Right cardiac atrium (tissue), 5 donors: ENCODE results near the gene TMEM132D. TPM values are rescaled to one million over a fixed set of nuclear protein-coding genes. Genes with fewer than 3 reads are reported as not detected.
A peak's percentile ranks its signal among the peaks of the same experiment; 100 is the strongest.

Experiments
- ATAC-seq, 2 donors: fragments of 200-7000 bp; cut with Tn5 transposase; one replicate each; pipeline versions ENCODE4 v1.8.0 to v1.9.1; 2020; ENCODE audit warnings: moderate library complexity in 2 of 2, mild to moderate bottlenecking in 1 of 2
- DNase-seq, 3 donors: peaks; one replicate each; pipeline ENCODE4 v3.0.0-alpha.2; 2020
- H3K27ac ChIP-seq: one replicate; pipeline ENCODE4 v1.5.1; 2013; ENCODE audit warnings: mild to moderate bottlenecking, low read length, control low read depth, moderate library complexity
- H3K27me3 ChIP-seq: one replicate; pipeline ENCODE4 v1.6.1; 2013; ENCODE audit not compliant: control insufficient read depth, insufficient read depth
- H3K4me1 ChIP-seq: one replicate; pipeline ENCODE4 v1.6.1; 2013; ENCODE audit warnings: low read length; ENCODE audit not compliant: control insufficient read depth, insufficient read depth
- H3K4me3 ChIP-seq: one replicate; pipeline ENCODE4 v1.5.1; 2013; ENCODE audit warnings: low read length, control low read depth
- H3K9me3 ChIP-seq: one replicate; pipeline ENCODE4 v1.6.1; 2013; ENCODE audit warnings: low read length; ENCODE audit not compliant: control insufficient read depth
- WGBS: extraction: QIAGEN DNeasy Blood & Tissue Kit; methylation state at CpG from one replicate; pipeline ENCODE4 v1.1.7; 2013; 5-methylcytosine and 5-hydroxymethylcytosine counted together
- intact Hi-C, 4 donors: fragments of 100-400 bp; cut with DNase I; formaldehyde crosslinking; loops; one replicate each; pipeline versions ENCODE4 v1.11.0 to v1.14.0; 2022 to 2023
- polyA plus RNA-seq: library from polyadenylated mRNA; stranded (reverse); fragments of 200-250 nt; gene quantifications from one replicate; pipeline ENCODE4 v1.2.3, GENCODE V29; 2013
- total RNA-seq, 4 donors: library from RNA; stranded (reverse); fragmentation: NEBNext Ultra II Directional; extraction: Animal tissue kit (Norgen Biotek cat#: 25700); gene quantifications; one replicate each; pipeline ENCODE4 v1.2.1, GENCODE V29; 2021
- donor health status: healthy with polysubstance abuse.
- donor health status: DM: no; HTN: yes; CAD: no.
- donor health status: DM: no; HTN: no; CAD: no.
- donor health status: DM: no; HTN: yes; CAD: no; lungs with severe emphysema.
- donor health status: DM: yes; HTN: yes; CAD: no.

TMEM132D gene
- total and polyA plus RNA-seq, 5 donors: not detected

DNA sequence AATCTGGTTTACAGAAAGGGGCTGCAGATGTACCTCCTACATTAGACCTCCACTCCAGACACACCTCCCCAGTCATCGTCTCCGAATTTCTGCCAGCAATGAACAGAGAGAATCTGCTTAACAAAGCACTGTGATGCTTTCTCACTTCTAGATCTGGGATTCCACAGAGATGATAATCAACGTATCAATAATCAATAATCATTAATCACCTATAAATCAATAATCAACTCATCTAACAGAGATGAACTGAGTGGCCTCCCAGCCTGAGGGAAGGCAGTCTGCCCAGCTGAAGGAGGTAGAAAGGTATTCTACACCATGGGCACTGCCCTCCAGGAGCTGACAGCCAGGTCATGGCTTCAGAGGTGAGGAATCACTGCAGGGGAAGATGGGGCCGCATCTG, 183.2 kb downstream of the TMEM132D start:
- Histone ChIP-seq H3K9me3 (no peaks in the 10 kb centered on the region), H3K27me3 (no peaks in the 10 kb centered on the region), H3K4me3 (no peak overlapping the region), H3K4me1 (no peaks in the 10 kb centered on the region), H3K27ac (no peak overlapping the region)
- intact Hi-C loops: no loop called here
- no peak for DNase-seq
- 84% methylated on average over 4 of the region's 4 CpGs for WGBS
- no peak for ATAC-seq

GRCh38 chr12:129719416-129719815, 184.4 kb downstream of the TMEM132D start:
- Histone ChIP-seq H3K27me3 (no peaks in the 10 kb centered on the region), H3K4me3 (no peak overlapping the region), H3K27ac (no peak overlapping the region), H3K4me1 (no peaks in the 10 kb centered on the region), H3K9me3 (no peaks in the 10 kb centered on the region)
- intact Hi-C loops: no loop called here
- WGBS: 42% methylated on average over 3 of the region's 3 CpGs
- no peak for ATAC-seq
- DNase-seq: no peak

DNA sequence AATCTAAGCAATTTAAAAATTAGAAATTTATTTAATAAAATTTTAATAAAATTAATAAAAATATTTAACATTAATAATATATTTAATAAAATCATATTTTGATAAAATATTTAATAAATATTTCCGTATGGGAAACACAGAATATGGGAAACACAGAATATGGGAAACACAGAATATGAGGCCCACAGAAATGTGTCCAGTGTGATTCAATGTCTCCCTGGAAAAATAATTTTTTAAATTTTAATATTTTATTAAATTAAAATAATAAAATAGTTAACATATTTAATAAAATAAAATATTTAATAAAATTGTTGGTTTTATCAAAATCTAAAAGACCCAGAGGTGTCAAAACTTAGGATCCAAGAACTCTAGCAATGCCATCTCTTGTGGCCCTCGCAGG, 186.4 kb downstream of the TMEM132D start:
- intact Hi-C loops: no loop called here
- Histone ChIP-seq H3K4me1 (no peaks in the 10 kb centered on the region), H3K9me3 (no peaks in the 10 kb centered on the region), H3K4me3 (no peak overlapping the region), H3K27ac (no peak overlapping the region), H3K27me3 (no peaks in the 10 kb centered on the region)
- DNase-seq (no peak), ATAC-seq (no peak)
- 83% methylated on average over 2 of the region's 2 CpGs for WGBS

DNA sequence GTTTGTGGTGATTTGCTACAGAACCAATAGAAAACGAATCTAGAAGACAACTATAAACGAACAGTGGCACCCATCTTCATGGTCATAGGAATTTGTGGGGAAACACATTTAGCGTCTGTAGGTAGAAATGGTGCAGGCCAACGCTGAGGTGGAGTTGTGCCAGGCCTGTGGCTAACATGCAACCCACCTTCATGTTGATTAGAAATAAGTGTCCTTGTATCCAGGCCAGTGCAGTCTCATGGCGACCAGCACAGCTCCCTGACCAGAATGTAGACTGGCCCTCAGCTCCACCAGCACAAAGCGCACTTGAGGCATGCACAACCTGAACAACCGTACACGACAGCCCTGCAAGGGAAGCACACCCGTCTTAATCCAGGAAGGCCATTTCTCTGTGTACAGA, 187.0 kb downstream of the TMEM132D start:
- WGBS: 83% methylated on average over 9 of the region's 9 CpGs
- no peaks in the 10 kb centered on the region for H3K9me3 ChIP-seq
- DNase-seq (no peak), ATAC-seq (no peak)
- H3K4me3 ChIP-seq: no peak overlapping the region
- intact Hi-C loops: no loop called here
- H3K27ac ChIP-seq: no peak overlapping the region
- no peaks in the 10 kb centered on the region for H3K4me1 ChIP-seq
- no peaks in the 10 kb centered on the region for H3K27me3 ChIP-seq

GRCh38 chr12:129706716-129707115, 197.1 kb downstream of the TMEM132D start:
- H3K9me3 ChIP-seq: no peaks in the 10 kb centered on the region
- WGBS: 77% methylated on average over 2 of the region's 2 CpGs
- no peaks in the 10 kb centered on the region for H3K4me1 ChIP-seq
- no peak overlapping the region for H3K4me3 ChIP-seq
- no peak overlapping the region for H3K27ac ChIP-seq
- intact Hi-C loops: no loop called here
- DNase-seq (no peak), ATAC-seq (no peak)
- no peaks in the 10 kb centered on the region for H3K27me3 ChIP-seq

GRCh38 chr12:129704232-129704830, 199.5 kb downstream of the TMEM132D start:
- intact Hi-C loops: no loop called here
- ATAC-seq (no peak), DNase-seq (no peak)
- 41% methylated on average over 11 of the region's 11 CpGs for WGBS
- Histone ChIP-seq H3K27me3 (no peaks in the 10 kb centered on the region), H3K4me1 (no peaks in the 10 kb centered on the region), H3K9me3 (no peaks in the 10 kb centered on the region), H3K27ac (no peak overlapping the region), H3K4me3 (no peak overlapping the region)

DNA sequence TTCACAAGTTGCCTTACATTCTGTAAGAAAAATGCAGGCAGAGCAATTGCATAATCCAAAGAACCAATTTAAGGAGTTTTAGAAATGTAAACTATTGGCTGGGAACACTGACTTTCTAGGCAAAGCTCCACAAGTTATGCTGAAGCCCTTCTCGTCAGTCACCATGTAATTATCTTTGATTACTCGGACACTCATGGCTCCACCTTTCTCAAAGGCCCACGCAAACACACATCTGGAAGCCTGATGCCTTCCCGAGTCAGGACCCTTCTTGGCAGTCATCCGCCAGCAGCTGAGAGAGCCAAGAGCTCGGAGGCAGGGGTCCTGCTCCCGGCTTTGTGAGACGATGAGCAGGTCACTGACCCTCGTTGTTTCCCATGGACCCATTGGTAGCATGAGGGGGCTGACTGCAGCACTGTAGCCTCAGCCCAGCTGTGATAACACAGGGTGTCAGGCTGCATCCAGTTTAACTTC, 202.2 kb downstream of the TMEM132D start:
- Histone ChIP-seq H3K27ac (no peak overlapping the region), H3K27me3 (no peaks in the 10 kb centered on the region), H3K4me3 (no peak overlapping the region), H3K4me1 (no peaks in the 10 kb centered on the region), H3K9me3 (no peaks in the 10 kb centered on the region)
- DNase-seq (no peak), ATAC-seq (no peak)
- intact Hi-C loops: no loop called here
- 55% methylated on average over 9 of the region's 9 CpGs for WGBS

GRCh38 chr12:129700036-129700435, 203.8 kb downstream of the TMEM132D start:
- H3K27me3 ChIP-seq: no peaks in the 10 kb centered on the region
- H3K4me1 ChIP-seq: no peaks in the 10 kb centered on the region
- peak in 1 of 3 donors; percentile 48 for DNase-seq
- ATAC-seq: no peak
- intact Hi-C loops: no loop called here
- H3K4me3 ChIP-seq: no peak overlapping the region
- no peaks in the 10 kb centered on the region for H3K9me3 ChIP-seq
- H3K27ac ChIP-seq: no peak overlapping the region
- 93% methylated on average over 22 of the region's 22 CpGs for WGBS

DNA sequence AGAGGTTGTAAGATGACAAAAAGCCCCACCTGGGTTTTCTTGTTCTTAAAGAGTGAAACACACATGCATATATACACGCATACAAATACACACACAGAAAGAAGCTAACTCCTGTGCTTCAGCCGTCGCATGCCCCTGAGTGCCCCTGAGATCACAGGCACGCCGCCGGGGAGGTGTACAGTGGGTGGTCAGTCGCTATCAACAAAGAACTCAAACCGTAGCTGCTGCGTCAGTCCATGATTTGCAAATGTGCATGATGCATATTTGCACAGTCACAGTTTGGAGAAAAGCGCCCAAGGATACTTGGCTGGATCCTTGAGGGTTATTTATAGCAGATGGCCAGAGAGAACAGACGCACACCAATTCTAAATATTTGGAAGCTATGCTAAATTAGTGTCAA, 206.9 kb downstream of the TMEM132D start:
- intact Hi-C loops: no loop called here
- ATAC-seq: no peak
- no peak for DNase-seq
- no peak overlapping the region for H3K27ac ChIP-seq
- WGBS: 51% methylated on average over 11 of the region's 11 CpGs
- H3K4me1 ChIP-seq: no peaks in the 10 kb centered on the region
- no peak overlapping the region for H3K4me3 ChIP-seq
- no peaks in the 10 kb centered on the region for H3K27me3 ChIP-seq
- H3K9me3 ChIP-seq: no peaks in the 10 kb centered on the region

DNA sequence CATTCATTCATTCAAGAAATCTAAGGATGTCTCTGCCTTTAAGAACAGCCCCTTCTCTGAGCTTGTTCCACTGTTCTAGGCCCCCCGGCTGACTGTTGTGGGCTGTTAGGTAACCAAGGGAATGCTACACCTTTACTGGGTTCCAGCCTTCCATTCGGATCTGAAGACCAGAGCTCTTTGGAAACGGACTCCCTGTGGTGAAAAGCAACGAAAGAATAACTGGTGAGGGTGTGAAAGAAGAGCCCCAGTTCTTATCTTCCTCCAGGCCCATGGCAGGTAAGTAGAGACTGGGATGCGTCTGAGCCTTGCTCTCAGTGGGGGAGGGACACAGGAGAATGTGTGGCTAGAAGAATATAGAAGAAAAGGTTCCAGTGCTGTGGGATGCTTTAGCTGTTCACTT, 207.4 kb downstream of the TMEM132D start:
- DNase-seq (no peak), ATAC-seq (no peak)
- no peaks in the 10 kb centered on the region for H3K9me3 ChIP-seq
- H3K27ac ChIP-seq: no peak overlapping the region
- no peaks in the 10 kb centered on the region for H3K4me1 ChIP-seq
- H3K27me3 ChIP-seq: no peaks in the 10 kb centered on the region
- WGBS: 22% methylated on average over 5 of the region's 5 CpGs
- no peak overlapping the region for H3K4me3 ChIP-seq
- intact Hi-C loops: no loop called here

DNA sequence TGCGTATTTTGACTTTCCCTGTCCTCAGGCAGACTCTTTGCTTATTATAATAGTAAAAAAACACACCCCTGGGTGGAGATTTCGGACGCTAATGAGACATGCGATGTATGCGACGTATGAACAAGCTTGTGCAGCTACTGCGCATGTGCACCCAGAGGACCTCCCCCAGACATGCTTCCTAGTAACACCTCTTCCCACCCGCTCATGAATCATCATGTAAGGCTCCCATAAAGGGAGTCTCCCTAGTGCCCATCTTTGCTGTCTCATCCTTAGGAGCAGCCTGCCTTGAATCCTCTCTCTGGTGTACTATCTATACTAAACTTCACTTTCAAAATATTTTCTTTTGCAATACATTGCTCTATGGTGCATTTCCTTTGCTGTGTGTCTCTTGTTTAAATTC, 210.1 kb downstream of the TMEM132D start:
- Histone ChIP-seq H3K27ac (no peak overlapping the region), H3K9me3 (no peaks in the 10 kb centered on the region), H3K4me1 (no peaks in the 10 kb centered on the region), H3K4me3 (no peak overlapping the region), H3K27me3 (no peaks in the 10 kb centered on the region)
- 91% methylated on average over 8 of the region's 8 CpGs for WGBS
- intact Hi-C loops: no loop called here
- DNase-seq (no peak), ATAC-seq (no peak)

- peaks cover 5% of the 10 kb centered on the region for H3K9me3 ChIP-seq
- H3K4me3 ChIP-seq: no peak overlapping the region
- DNase-seq (no peak), ATAC-seq (no peak)
- H3K27ac ChIP-seq: no peak overlapping the region
- intact Hi-C loops: no loop called here
- H3K4me1 ChIP-seq: no peaks in the 10 kb centered on the region
- H3K27me3 ChIP-seq: no peaks in the 10 kb centered on the region
Observed at GRCh38 chr12:129687731-129688130, 216.1 kb downstream of the TMEM132D start.
